HEK293 (cell line): ENCODE results near the gene PHKG2.
A peak's percentile ranks its signal among the peaks of the same experiment; 100 is the strongest.

ENCODE experiments used
- MEIS1 ChIP-seq: sonication (generic); formaldehyde crosslinking; IDR thresholded peaks from 2 replicates; pipeline ENCODE4 v1.8.1; 2022; ENCODE audit warnings: missing genetic modification reagents, mild to moderate bottlenecking, borderline replicate concordance
- MYNN ChIP-seq: fragments of 450-650 bp; formaldehyde crosslinking; IDR thresholded peaks from 2 replicates; pipeline ENCODE4 v1.5.1; 2016; ENCODE audit warnings: missing biosample characterization, missing genetic modification characterization, borderline replicate concordance
- OVOL3 ChIP-seq: fragments of 450-650 bp; formaldehyde crosslinking; IDR thresholded peaks from 2 replicates; pipeline ENCODE4 v1.5.1; 2016; ENCODE audit warnings: missing biosample characterization, missing genetic modification characterization
- ZBTB7A ChIP-seq: fragments of 450-650 bp; formaldehyde crosslinking; IDR thresholded peaks from 2 replicates; pipeline ENCODE4 v1.5.1; 2016; ENCODE audit warnings: low read depth, missing biosample characterization, missing genetic modification characterization
- ZFHX2 ChIP-seq: fragments of 450-650 bp; formaldehyde crosslinking; conservative IDR thresholded peaks from 2 replicates; pipeline ENCODE4 v1.5.1; 2016; ENCODE audit warnings: missing biosample characterization, missing genetic modification characterization
- ZFP41 ChIP-seq: fragments of 450-650 bp; formaldehyde crosslinking; IDR thresholded peaks from 2 replicates; pipeline ENCODE4 v1.5.1; 2016; ENCODE audit warnings: missing biosample characterization, missing genetic modification characterization, borderline replicate concordance
- ZNF10 ChIP-seq: fragments of 450-650 bp; formaldehyde crosslinking; IDR thresholded peaks from 2 replicates; pipeline ENCODE4 v1.5.1; 2017; ENCODE audit warnings: missing biosample characterization, missing genetic modification characterization
- ZNF112 ChIP-seq: fragments of 450-650 bp; formaldehyde crosslinking; IDR thresholded peaks from 2 replicates; pipeline ENCODE4 v1.5.0; 2017; ENCODE audit warnings: missing biosample characterization, missing genetic modification characterization
- ZNF114 ChIP-seq: fragments of 450-650 bp; formaldehyde crosslinking; IDR thresholded peaks from 2 replicates; pipeline ENCODE4 v1.5.0; 2017; ENCODE audit warnings: missing biosample characterization, missing genetic modification characterization
- ZNF140 ChIP-seq: fragments of 450-650 bp; formaldehyde crosslinking; IDR thresholded peaks from 2 replicates; pipeline ENCODE4 v1.5.1; 2016; ENCODE audit warnings: missing biosample characterization, missing genetic modification characterization
- ZNF146 ChIP-seq: fragments of 450-650 bp; formaldehyde crosslinking; IDR thresholded peaks from 2 replicates; pipeline ENCODE4 v1.5.1; 2016; ENCODE audit warnings: missing biosample characterization, missing genetic modification characterization
- ZNF155 ChIP-seq: fragments of 450-650 bp; formaldehyde crosslinking; IDR thresholded peaks from 2 replicates; pipeline ENCODE4 v1.5.1; 2016; ENCODE audit warnings: missing biosample characterization, missing genetic modification characterization
- ZNF239 ChIP-seq: fragments of 450-650 bp; formaldehyde crosslinking; IDR thresholded peaks from 2 replicates; pipeline ENCODE4 v1.5.1; 2016; ENCODE audit warnings: missing biosample characterization, missing genetic modification characterization
- ZNF274 ChIP-seq, 2 experiments: fragments of 200-500 bp in 1 of 2; fragments of 450-650 bp in 1 of 2; sonication (Bioruptor generic) in 1 of 2; formaldehyde crosslinking in 1 of 2; IDR thresholded peaks; 2 replicates each; pipeline versions ENCODE4 v1.5.1 to v1.6.1; 2014 to 2016; ENCODE audit warnings: borderline replicate concordance in 1 of 2, inconsistent platforms in 1 of 2, low read length in 1 of 2, missing biosample characterization in 1 of 2, missing genetic modification characterization in 1 of 2
- ZNF350 ChIP-seq: fragments of 450-650 bp; formaldehyde crosslinking; IDR thresholded peaks from 2 replicates; pipeline ENCODE4 v1.5.0; 2017; ENCODE audit warnings: missing biosample characterization, mild to moderate bottlenecking, missing genetic modification characterization
- ZNF48 ChIP-seq: fragments of 450-650 bp; formaldehyde crosslinking; IDR thresholded peaks from 2 replicates; pipeline ENCODE4 v1.5.1; 2016; ENCODE audit warnings: missing biosample characterization, missing genetic modification characterization
- ZNF544 ChIP-seq: fragments of 450-650 bp; formaldehyde crosslinking; IDR thresholded peaks from 2 replicates; pipeline ENCODE4 v1.5.0; 2017; ENCODE audit warnings: missing biosample characterization, missing genetic modification characterization
- ZNF629 ChIP-seq: fragments of 450-650 bp; formaldehyde crosslinking; IDR thresholded peaks from 2 replicates; pipeline ENCODE4 v1.5.1; 2017; ENCODE audit warnings: missing biosample characterization, missing genetic modification characterization
- ZNF747 ChIP-seq: fragments of 450-650 bp; formaldehyde crosslinking; IDR thresholded peaks from 2 replicates; pipeline ENCODE4 v1.5.1; 2016; ENCODE audit warnings: missing biosample characterization, missing genetic modification characterization
- ZNF843 ChIP-seq: fragments of 450-650 bp; formaldehyde crosslinking; IDR thresholded peaks from 2 replicates; pipeline ENCODE4 v1.5.1; 2016; ENCODE audit warnings: missing biosample characterization, missing genetic modification characterization
- ZSCAN16 ChIP-seq: fragments of 450-650 bp; formaldehyde crosslinking; IDR thresholded peaks from 2 replicates; pipeline ENCODE4 v1.5.1; 2016; ENCODE audit warnings: missing biosample characterization, missing genetic modification characterization
- ZSCAN30 ChIP-seq: fragments of 450-650 bp; IDR thresholded peaks from 2 replicates; pipeline ENCODE4 v1.5.1; 2018; ENCODE audit warnings: missing biosample characterization, mild to moderate bottlenecking, missing genetic modification characterization, moderate library complexity
- TF ChIP-seq, protein P1 (sequence below): fragments of 450-650 bp; formaldehyde crosslinking; IDR thresholded peaks from 2 replicates; pipeline ENCODE4 v1.5.1; 2016; ENCODE audit warnings: missing biosample characterization, missing genetic modification characterization
- TF ChIP-seq, protein P2 (sequence below): fragments of 450-650 bp; formaldehyde crosslinking; IDR thresholded peaks from 2 replicates; pipeline ENCODE4 v1.5.1; 2017; ENCODE audit warnings: missing biosample characterization, missing genetic modification characterization
- TF ChIP-seq, protein P3 (sequence below): fragments of 450-650 bp; formaldehyde crosslinking; IDR thresholded peaks from 2 replicates; pipeline ENCODE4 v1.5.1; 2016; ENCODE audit warnings: missing biosample characterization, missing genetic modification characterization, low read depth
- TF ChIP-seq, protein P4 (sequence below): fragments of 450-650 bp; formaldehyde crosslinking; optimal IDR thresholded peaks from 2 replicates; pipeline ENCODE3; 2016; ENCODE audit warnings: missing biosample characterization, mild to moderate bottlenecking, missing genetic modification characterization
- TF ChIP-seq, protein P5 (sequence below): fragments of 450-650 bp; formaldehyde crosslinking; IDR thresholded peaks from 2 replicates; pipeline ENCODE4 v1.5.1; 2016; ENCODE audit warnings: missing biosample characterization, missing genetic modification characterization
- TF ChIP-seq, protein P6 (sequence below): fragments of 450-650 bp; formaldehyde crosslinking; IDR thresholded peaks from 2 replicates; pipeline ENCODE4 v1.5.1; 2016; ENCODE audit warnings: missing biosample characterization, missing genetic modification characterization
- TF ChIP-seq, protein P7 (sequence below): fragments of 450-650 bp; formaldehyde crosslinking; IDR thresholded peaks from 2 replicates; pipeline ENCODE4 v1.5.1; 2016; ENCODE audit warnings: missing biosample characterization, missing genetic modification characterization

PHKG2 gene

DNA sequence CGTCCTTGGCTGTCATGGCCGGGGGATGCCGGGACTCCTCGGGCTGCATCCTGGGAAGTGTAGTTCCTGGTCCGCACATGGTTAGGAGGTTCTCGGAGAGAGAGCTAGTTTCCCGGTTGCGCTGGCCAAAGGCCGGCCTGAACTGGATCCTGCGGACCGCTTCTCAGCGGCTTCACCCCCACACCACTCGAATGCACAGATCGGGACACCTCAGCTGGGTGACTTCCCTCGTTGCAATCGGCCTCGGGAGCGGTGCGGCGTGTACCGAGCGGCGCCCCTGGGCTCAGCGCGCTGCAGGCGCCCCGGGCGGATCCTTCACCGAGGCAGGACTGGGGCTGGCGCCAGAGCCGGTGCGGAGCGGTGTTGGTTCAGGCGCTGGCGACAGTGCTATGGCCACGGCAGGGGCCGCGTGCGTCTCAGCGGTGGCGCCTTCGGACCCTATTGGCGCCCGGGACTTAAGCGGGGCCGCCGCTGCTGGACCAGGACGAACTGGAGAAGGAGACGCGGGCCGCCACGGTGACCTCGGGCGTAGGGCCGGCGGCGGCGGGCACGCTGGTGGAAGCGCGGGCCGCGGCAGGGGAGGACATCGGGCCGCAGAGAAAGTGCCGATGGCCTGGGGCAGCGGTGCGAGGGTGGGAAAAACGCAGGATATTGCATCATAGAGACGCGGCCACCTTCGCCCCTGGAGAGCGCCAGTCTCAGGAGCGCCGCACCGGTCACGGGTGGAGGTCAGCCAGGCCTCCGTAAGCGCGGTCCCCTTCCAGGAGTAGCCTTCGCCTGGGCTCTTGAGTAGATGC lies 27.4 kb downstream of the PHKG2 start (continued):
- TF ChIP-seq, protein P1, sequence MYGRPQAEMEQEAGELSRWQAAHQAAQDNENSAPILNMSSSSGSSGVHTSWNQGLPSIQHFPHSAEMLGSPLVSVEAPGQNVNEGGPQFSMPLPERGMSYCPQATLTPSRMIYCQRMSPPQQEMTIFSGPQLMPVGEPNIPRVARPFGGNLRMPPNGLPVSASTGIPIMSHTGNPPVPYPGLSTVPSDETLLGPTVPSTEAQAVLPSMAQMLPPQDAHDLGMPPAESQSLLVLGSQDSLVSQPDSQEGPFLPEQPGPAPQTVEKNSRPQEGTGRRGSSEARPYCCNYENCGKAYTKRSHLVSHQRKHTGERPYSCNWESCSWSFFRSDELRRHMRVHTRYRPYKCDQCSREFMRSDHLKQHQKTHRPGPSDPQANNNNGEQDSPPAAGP = peak; percentile 60
- TF ChIP-seq ZFHX2 (peak; percentile 47), ZNF843 (tag by site-specific recombination) (peak; percentile 57), ZNF112 (tag by site-specific recombination) (no peak), ZNF239 (tag by site-specific recombination) (peak; percentile 69; the same call in 1 of the 2 replicates), ZFP41 (tag by site-specific recombination) (no peak), ZNF155 (tag by site-specific recombination) (no peak), ZNF747 (no peak), OVOL3 (tag by site-specific recombination) (peak; percentile 28; the same call in 1 of the 2 replicates), ZNF140 (tag by site-specific recombination) (no peak), ZNF274 (IDR thresholded peaks at IDR 0.05; ENCODE audit: low read length) (no peak), ZNF274 (tag by site-specific recombination; IDR thresholded peaks at IDR 0.05; ENCODE audit: borderline replicate concordance) (no peak), ZNF544 (tag by site-specific recombination) (no peak), MYNN (no peak), ZNF350 (tag by site-specific recombination) (no peak), ZSCAN16 (tag by site-specific recombination) (peak; percentile 50; the same call in 1 of the 2 replicates), ZNF114 (tag by site-specific recombination) (no peak), MEIS1 (CRISPR knock-in tag) (no peak; the same call in 1 of the 2 replicates), ZNF10 (tag by site-specific recombination) (peak; percentile 97), ZSCAN30 (tag by site-specific recombination) (peak; percentile 74), ZNF146 (0 out of 2 replicates have a peak, but pooled peaks have one; percentile 11), ZBTB7A (tag by site-specific recombination) (0 out of 2 replicates have a peak, but pooled peaks have one; percentile 38), ZNF629 (tag by site-specific recombination) (peak; percentile 68), ZNF48 (tag by site-specific recombination) (no peak)
- TF ChIP-seq, protein P2, sequence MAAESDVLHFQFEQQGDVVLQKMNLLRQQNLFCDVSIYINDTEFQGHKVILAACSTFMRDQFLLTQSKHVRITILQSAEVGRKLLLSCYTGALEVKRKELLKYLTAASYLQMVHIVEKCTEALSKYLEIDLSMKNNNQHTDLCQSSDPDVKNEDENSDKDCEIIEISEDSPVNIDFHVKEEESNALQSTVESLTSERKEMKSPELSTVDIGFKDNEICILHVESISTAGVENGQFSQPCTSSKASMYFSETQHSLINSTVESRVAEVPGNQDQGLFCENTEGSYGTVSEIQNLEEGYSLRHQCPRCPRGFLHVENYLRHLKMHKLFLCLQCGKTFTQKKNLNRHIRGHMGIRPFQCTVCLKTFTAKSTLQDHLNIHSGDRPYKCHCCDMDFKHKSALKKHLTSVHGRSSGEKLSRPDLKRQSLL (tag by site-specific recombination) = peak; percentile 68; the same call in 1 of the 2 replicates
- TF ChIP-seq, protein P3, sequence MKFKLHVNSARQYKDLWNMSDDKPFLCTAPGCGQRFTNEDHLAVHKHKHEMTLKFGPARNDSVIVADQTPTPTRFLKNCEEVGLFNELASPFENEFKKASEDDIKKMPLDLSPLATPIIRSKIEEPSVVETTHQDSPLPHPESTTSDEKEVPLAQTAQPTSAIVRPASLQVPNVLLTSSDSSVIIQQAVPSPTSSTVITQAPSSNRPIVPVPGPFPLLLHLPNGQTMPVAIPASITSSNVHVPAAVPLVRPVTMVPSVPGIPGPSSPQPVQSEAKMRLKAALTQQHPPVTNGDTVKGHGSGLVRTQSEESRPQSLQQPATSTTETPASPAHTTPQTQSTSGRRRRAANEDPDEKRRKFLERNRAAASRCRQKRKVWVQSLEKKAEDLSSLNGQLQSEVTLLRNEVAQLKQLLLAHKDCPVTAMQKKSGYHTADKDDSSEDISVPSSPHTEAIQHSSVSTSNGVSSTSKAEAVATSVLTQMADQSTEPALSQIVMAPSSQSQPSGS (tag by site-specific recombination) = peak; percentile 56; the same call in 1 of the 2 replicates
- TF ChIP-seq, protein P4, sequence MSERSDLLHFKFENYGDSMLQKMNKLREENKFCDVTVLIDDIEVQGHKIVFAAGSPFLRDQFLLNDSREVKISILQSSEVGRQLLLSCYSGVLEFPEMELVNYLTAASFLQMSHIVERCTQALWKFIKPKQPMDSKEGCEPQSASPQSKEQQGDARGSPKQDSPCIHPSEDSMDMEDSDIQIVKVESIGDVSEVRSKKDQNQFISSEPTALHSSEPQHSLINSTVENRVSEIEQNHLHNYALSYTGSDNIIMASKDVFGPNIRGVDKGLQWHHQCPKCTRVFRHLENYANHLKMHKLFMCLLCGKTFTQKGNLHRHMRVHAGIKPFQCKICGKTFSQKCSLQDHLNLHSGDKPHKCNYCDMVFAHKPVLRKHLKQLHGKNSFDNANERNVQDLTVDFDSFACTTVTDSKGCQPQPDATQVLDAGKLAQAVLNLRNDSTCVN (tag by site-specific recombination) = peak; percentile 98
- TF ChIP-seq, protein P5, sequence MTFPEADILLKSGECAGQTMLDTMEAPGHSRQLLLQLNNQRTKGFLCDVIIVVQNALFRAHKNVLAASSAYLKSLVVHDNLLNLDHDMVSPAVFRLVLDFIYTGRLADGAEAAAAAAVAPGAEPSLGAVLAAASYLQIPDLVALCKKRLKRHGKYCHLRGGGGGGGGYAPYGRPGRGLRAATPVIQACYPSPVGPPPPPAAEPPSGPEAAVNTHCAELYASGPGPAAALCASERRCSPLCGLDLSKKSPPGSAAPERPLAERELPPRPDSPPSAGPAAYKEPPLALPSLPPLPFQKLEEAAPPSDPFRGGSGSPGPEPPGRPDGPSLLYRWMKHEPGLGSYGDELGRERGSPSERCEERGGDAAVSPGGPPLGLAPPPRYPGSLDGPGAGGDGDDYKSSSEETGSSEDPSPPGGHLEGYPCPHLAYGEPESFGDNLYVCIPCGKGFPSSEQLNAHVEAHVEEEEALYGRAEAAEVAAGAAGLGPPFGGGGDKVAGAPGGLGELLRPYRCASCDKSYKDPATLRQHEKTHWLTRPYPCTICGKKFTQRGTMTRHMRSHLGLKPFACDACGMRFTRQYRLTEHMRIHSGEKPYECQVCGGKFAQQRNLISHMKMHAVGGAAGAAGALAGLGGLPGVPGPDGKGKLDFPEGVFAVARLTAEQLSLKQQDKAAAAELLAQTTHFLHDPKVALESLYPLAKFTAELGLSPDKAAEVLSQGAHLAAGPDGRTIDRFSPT (tag by site-specific recombination) = peak; percentile 80; the same call in 1 of the 2 replicates
- TF ChIP-seq, protein P6, sequence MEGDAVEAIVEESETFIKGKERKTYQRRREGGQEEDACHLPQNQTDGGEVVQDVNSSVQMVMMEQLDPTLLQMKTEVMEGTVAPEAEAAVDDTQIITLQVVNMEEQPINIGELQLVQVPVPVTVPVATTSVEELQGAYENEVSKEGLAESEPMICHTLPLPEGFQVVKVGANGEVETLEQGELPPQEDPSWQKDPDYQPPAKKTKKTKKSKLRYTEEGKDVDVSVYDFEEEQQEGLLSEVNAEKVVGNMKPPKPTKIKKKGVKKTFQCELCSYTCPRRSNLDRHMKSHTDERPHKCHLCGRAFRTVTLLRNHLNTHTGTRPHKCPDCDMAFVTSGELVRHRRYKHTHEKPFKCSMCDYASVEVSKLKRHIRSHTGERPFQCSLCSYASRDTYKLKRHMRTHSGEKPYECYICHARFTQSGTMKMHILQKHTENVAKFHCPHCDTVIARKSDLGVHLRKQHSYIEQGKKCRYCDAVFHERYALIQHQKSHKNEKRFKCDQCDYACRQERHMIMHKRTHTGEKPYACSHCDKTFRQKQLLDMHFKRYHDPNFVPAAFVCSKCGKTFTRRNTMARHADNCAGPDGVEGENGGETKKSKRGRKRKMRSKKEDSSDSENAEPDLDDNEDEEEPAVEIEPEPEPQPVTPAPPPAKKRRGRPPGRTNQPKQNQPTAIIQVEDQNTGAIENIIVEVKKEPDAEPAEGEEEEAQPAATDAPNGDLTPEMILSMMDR = no peak; the same call in none of the 2 replicates
- TF ChIP-seq, protein P7, sequence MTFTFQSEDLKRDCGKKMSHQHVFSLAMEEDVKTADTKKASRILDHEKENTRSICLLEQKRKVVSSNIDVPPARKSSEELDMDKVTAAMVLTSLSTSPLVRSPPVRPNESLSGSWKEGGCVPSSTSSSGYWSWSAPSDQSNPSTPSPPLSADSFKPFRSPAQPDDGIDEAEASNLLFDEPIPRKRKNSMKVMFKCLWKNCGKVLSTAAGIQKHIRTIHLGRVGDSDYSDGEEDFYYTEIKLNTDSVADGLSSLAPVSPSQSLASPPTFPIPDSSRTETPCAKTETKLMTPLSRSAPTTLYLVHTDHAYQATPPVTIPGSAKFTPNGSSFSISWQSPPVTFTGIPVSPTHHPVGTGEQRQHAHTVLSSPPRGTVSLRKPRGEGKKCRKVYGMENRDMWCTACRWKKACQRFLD (tag by site-specific recombination) = no peak
